Endodermal cell (in vitro differentiated cells): ENCODE data around the gene GAGE12J. TPM values are rescaled to one million over a fixed set of nuclear protein-coding genes. Genes with fewer than 3 reads are reported as not detected.
"Not testable (repeated sequence)": the region's sequence is repeated elsewhere in the genome, so short reads cannot be mapped to it uniquely, and the experiment has no call there.

Experiments
- DNase-seq: peaks from one replicate; pipeline ENCODE4 v3.0.0-alpha.2; 2017
- H3K27ac ChIP-seq: 2 replicates; pipeline ENCODE4 v1.5.1; 2013; ENCODE audit warnings: mild to moderate bottlenecking, low read depth, low read length, moderate library complexity
- H3K27me3 ChIP-seq: 2 replicates; pipeline ENCODE4 v1.6.1; 2013; ENCODE audit warnings: mild to moderate bottlenecking, low read length, moderate library complexity; ENCODE audit not compliant: insufficient read depth, control insufficient read depth, poor library complexity, severe bottlenecking
- H3K36me3 ChIP-seq: 2 replicates; pipeline ENCODE4 v1.7.0; 2013; ENCODE audit warnings: mild to moderate bottlenecking, low read length, moderate library complexity; ENCODE audit not compliant: control insufficient read depth, insufficient read depth
- H3K4me1 ChIP-seq: one replicate; pipeline ENCODE4 v1.7.0; 2013; ENCODE audit warnings: low read length; ENCODE audit not compliant: control insufficient read depth, insufficient read depth
- H3K4me3 ChIP-seq: 2 replicates; pipeline ENCODE4 v1.5.1; 2013; ENCODE audit warnings: mild to moderate bottlenecking, low read length, moderate library complexity
- H3K9ac ChIP-seq: 2 replicates; pipeline ENCODE4 v1.6.1; 2013; ENCODE audit warnings: mild to moderate bottlenecking, low read length, moderate library complexity; ENCODE audit not compliant: poor library complexity, severe bottlenecking; ENCODE audit errors: extremely low read depth
- H3K9me3 ChIP-seq: 2 replicates; pipeline ENCODE4 v1.6.1; 2013; ENCODE audit warnings: mild to moderate bottlenecking, low read length, moderate library complexity; ENCODE audit not compliant: control insufficient read depth
- H3K27ac Mint-ChIP-seq: 2 replicates; pipeline ENCODE4 v1.8.0; 2020; ENCODE audit warnings: mixed read lengths
- H3K27me3 Mint-ChIP-seq: 2 replicates; pipeline ENCODE4 v1.8.0; 2021; ENCODE audit warnings: mild to moderate bottlenecking, mixed read lengths; ENCODE audit not compliant: insufficient read depth
- H3K36me3 Mint-ChIP-seq: 2 replicates; pipeline ENCODE4 v1.8.0; 2020; ENCODE audit warnings: low read depth, mixed read lengths
- H3K4me1 Mint-ChIP-seq: 2 replicates; pipeline ENCODE4 v1.8.0; 2020; ENCODE audit warnings: mixed read lengths
- H3K4me3 Mint-ChIP-seq: 2 replicates; pipeline ENCODE4 v1.8.0; 2020; ENCODE audit warnings: mild to moderate bottlenecking, moderate library complexity, mixed read lengths
- H3K9me3 Mint-ChIP-seq: 2 replicates; pipeline ENCODE4 v1.8.0; 2020; ENCODE audit warnings: mild to moderate bottlenecking, mixed read lengths
- whole genome bisulfite sequencing, 2 experiments: methylation state at CpG; one replicate each; pipeline versions ENCODE4 v1.1.5 to v1.1.7; 2013; ENCODE audit warnings: missing lambda C conversion rate in 2 of 2, mixed read lengths in 1 of 2; ENCODE audit not compliant: insufficient coverage in 1 of 2, insufficient read length in 1 of 2; 5-methylcytosine and 5-hydroxymethylcytosine counted together
- total RNA-seq, 2 donors: library from RNA; stranded (reverse); fragmentation: NEBNext Ultra II Directional in 1 of 2; extraction: Animal tissue kit (Norgen Biotek cat#: 25700) in 1 of 2; gene quantifications; 2 replicates in 1 of 2; 3 replicates in 1 of 2; pipeline ENCODE4 v1.2.1, GENCODE V29; 2021

GAGE12J gene
- total RNA-seq, 2 donors from 2014 or later, result not detected

- H3K27me3 ChIP-seq, H3K4me1 ChIP-seq, H3K9me3 ChIP-seq, H3K4me3 Mint-ChIP-seq, H3K27me3 Mint-ChIP-seq, H3K4me1 Mint-ChIP-seq, H3K27ac ChIP-seq, H3K9me3 Mint-ChIP-seq, H3K36me3 Mint-ChIP-seq, H3K36me3 ChIP-seq, DNase-seq, H3K27ac Mint-ChIP-seq, H3K4me3 ChIP-seq, H3K9ac ChIP-seq: not testable (repeated sequence)
- 95% methylated on average over 11 of the region's 26 CpGs; no CpG with 5 or more reads in 1 of the 2 experiments for WGBS, 2 experiments
Measured at GRCh38 chrX:49331841-49332240, 10.0 kb downstream of the GAGE12J start.

- not testable (repeated sequence) for H3K27me3 Mint-ChIP-seq, H3K27ac Mint-ChIP-seq, H3K36me3 Mint-ChIP-seq, H3K36me3 ChIP-seq, H3K4me3 ChIP-seq, H3K4me1 Mint-ChIP-seq, H3K9me3 ChIP-seq, H3K27me3 ChIP-seq, H3K27ac ChIP-seq, H3K4me1 ChIP-seq, H3K9me3 Mint-ChIP-seq, H3K9ac ChIP-seq, H3K4me3 Mint-ChIP-seq, DNase-seq
- WGBS, 2 experiments, result no CpG with 5 or more reads among the region's 24 CpGs
Measured at GRCh38 chrX:49341449-49341848, 19.6 kb downstream of the GAGE12J start.

- WGBS, 2 experiments, result 44 to 100% methylated on average over 1 to 2 of the region's 15 CpGs
- not testable (repeated sequence) for H3K4me3 ChIP-seq, H3K27ac Mint-ChIP-seq, H3K27ac ChIP-seq, H3K4me3 Mint-ChIP-seq, H3K27me3 ChIP-seq, H3K36me3 ChIP-seq, H3K27me3 Mint-ChIP-seq, H3K9me3 Mint-ChIP-seq, H3K4me1 Mint-ChIP-seq, DNase-seq, H3K36me3 Mint-ChIP-seq, H3K4me1 ChIP-seq, H3K9me3 ChIP-seq, H3K9ac ChIP-seq
Measured at GRCh38 chrX:49344496-49345175, 22.8 kb downstream of the GAGE12J start.

GRCh38 chrX:49345402-49345801, 23.6 kb downstream of the GAGE12J start:
- H3K27me3 ChIP-seq, DNase-seq, H3K4me3 Mint-ChIP-seq, H3K4me1 Mint-ChIP-seq, H3K9me3 ChIP-seq, H3K4me1 ChIP-seq, H3K27me3 Mint-ChIP-seq, H3K9me3 Mint-ChIP-seq, H3K9ac ChIP-seq, H3K36me3 Mint-ChIP-seq, H3K4me3 ChIP-seq, H3K27ac ChIP-seq, H3K36me3 ChIP-seq, H3K27ac Mint-ChIP-seq: not testable (repeated sequence)
- WGBS, 2 experiments, result 90% methylated on average over 1 of the region's 10 CpGs; no CpG with 5 or more reads in 1 of the 2 experiments

- H3K9me3 ChIP-seq, H3K27me3 ChIP-seq, H3K4me1 Mint-ChIP-seq, H3K9ac ChIP-seq, H3K4me3 Mint-ChIP-seq, H3K36me3 Mint-ChIP-seq, H3K9me3 Mint-ChIP-seq, H3K27me3 Mint-ChIP-seq, H3K4me3 ChIP-seq, H3K36me3 ChIP-seq, H3K27ac ChIP-seq, H3K27ac Mint-ChIP-seq, H3K4me1 ChIP-seq: not testable (repeated sequence)
- DNase-seq, result peak; percentile 44
- 91% methylated on average over 5 of the region's 11 CpGs; no CpG with 5 or more reads in 1 of the 2 experiments for WGBS, 2 experiments
Measured at GRCh38 chrX:49346150-49346549, 24.3 kb downstream of the GAGE12J start.

Other genes starting within 250 kb of the GAGE12J start
- gene PRAF2, start 248.0 kb upstream of the GAGE12J start, total RNA-seq, result 10 to 100 TPM in 1 of 2 donors, 1 to 10 TPM in 1; 8.2 to 15.7 TPM
- 10 to 100 TPM; 29.8 to 42.5 TPM for gene WDR45, start 242.2 kb upstream of the GAGE12J start, total RNA-seq
- gene GPKOW, start 198.3 kb upstream of the GAGE12J start, total RNA-seq, result 10 to 100 TPM; 17.9 to 23.7 TPM
- gene MAGIX, start 159.3 kb upstream of the GAGE12J start, total RNA-seq, result 1 to 10 TPM; 1.2 to 1.3 TPM
- gene PLP2, start 150.1 kb upstream of the GAGE12J start, total RNA-seq, result 1 to 10 TPM; 1.9 to 2.0 TPM
- gene PRICKLE3, start 135.7 kb upstream of the GAGE12J start, total RNA-seq, result 10 to 100 TPM; 10.7 to 12.0 TPM
- under 1 TPM; 0.48 to 0.51 TPM for gene SYP, start 121.8 kb upstream of the GAGE12J start, total RNA-seq
- gene CACNA1F, start 88.7 kb upstream of the GAGE12J start, total RNA-seq, result under 1 TPM; 0.42 to 0.70 TPM
- 10 to 100 TPM; 14.0 to 15.5 TPM for gene CCDC22, start 86.6 kb upstream of the GAGE12J start, total RNA-seq
- gene FOXP3, start 57.3 kb upstream of the GAGE12J start, total RNA-seq, result under 1 TPM; 0.53 to 0.77 TPM
- 10 to 100 TPM in 1 of 2 donors, 1 to 10 TPM in 1; 6.9 to 16.6 TPM for gene PPP1R3F, start 52.2 kb upstream of the GAGE12J start, total RNA-seq
- not detected for gene GAGE10, start 18.4 kb upstream of the GAGE12J start, total RNA-seq
- not detected for gene GAGE13, start 9.5 kb downstream of the GAGE12J start, total RNA-seq
- not detected for gene GAGE12C, start 210.1 kb downstream of the GAGE12J start, total RNA-seq
- gene GAGE12D, start 219.7 kb downstream of the GAGE12J start, total RNA-seq, result not detected
- gene GAGE12E, start 229.3 kb downstream of the GAGE12J start, total RNA-seq, result not detected
- gene GAGE12F, start 238.8 kb downstream of the GAGE12J start, total RNA-seq, result not detected
- not detected for gene GAGE12G, start 248.4 kb downstream of the GAGE12J start, total RNA-seq